ENCODE measurements around the gene HMGA1. TPM values are rescaled to one million over a fixed set of nuclear protein-coding genes. Genes with fewer than 3 reads are reported as not detected.

The HMGA1 gene
- total RNA-seq, 4 donors from 2014 or later, result 33.3 to 48.5 (median 41.9) TPM

DNA sequence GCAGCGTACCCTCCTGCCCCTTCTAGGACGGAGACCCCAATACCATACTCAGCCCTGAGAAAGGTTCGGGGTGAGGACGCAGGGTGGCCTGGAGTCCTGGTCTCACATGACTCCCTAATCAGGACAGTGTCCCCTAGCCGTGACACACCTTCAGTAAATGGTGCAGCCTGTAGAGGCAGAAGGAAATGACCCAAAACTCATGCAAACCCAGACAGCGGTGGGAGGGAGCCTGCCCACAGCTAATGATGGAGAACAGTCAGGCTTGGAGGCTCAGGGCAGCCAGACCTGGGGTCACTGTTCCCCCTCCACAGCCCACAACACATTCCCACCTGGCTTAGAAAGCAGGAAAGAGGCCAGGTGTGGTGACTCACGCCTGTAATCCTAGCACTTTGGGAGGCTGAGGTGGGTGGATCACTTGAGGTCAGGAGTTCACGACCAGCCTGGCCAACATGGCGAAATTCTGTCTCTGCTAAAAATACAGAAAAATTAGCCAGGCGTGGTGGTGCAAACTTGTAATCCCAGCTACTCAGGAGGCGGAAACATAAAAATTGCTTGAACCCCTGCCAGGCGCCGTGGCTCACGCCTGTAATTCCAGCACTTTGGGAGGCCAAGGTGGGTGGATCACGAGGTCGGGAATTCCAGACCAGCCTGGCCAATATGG is 8.8 kb upstream of the HMGA1 start:
- DNase-seq, result no peak
- H3K27me3 ChIP-seq, result no peaks in the 10 kb centered on the region
- WGBS, 2 donors, result 91 to 93% methylated on average over 16 of the region's 16 CpGs
- TF ChIP-seq CTCF (IDR thresholded peaks at IDR 0.05), result no peak
- no peak for TF ChIP-seq POLR2A (IDR thresholded peaks at IDR 0.05)
- H3K36me3 ChIP-seq, result no peaks in the 10 kb centered on the region
- no peaks in the 10 kb centered on the region for H3K9me3 ChIP-seq
- intact Hi-C loops (cut with DNase I), result no loop called here
- H3K27ac ChIP-seq, result no peak overlapping the region
- no peak overlapping the region for H3K4me3 ChIP-seq (replicated peaks in 1 of 3)
- H3K4me1 ChIP-seq, result peaks cover 6 to 12% of the 10 kb centered on the region in 2 donors

GRCh38 chr6:34229877-34230276 is 6.8 kb upstream of the HMGA1 start:
- 94 to 97% methylated on average over 8 of the region's 8 CpGs for WGBS, 2 donors
- DNase-seq, result no peak
- no peak overlapping the region for H3K4me3 ChIP-seq (replicated peaks in 1 of 3)
- no peaks in the 10 kb centered on the region for H3K27me3 ChIP-seq
- no peaks in the 10 kb centered on the region for H3K4me1 ChIP-seq
- H3K9me3 ChIP-seq, result no peaks in the 10 kb centered on the region
- intact Hi-C loops (cut with DNase I), result no loop called here
- no peak overlapping the region for H3K27ac ChIP-seq
- H3K36me3 ChIP-seq, result no peaks in the 10 kb centered on the region
- no peak for TF ChIP-seq CTCF (IDR thresholded peaks at IDR 0.05)
- TF ChIP-seq POLR2A (IDR thresholded peaks at IDR 0.05), result no peak

DNA sequence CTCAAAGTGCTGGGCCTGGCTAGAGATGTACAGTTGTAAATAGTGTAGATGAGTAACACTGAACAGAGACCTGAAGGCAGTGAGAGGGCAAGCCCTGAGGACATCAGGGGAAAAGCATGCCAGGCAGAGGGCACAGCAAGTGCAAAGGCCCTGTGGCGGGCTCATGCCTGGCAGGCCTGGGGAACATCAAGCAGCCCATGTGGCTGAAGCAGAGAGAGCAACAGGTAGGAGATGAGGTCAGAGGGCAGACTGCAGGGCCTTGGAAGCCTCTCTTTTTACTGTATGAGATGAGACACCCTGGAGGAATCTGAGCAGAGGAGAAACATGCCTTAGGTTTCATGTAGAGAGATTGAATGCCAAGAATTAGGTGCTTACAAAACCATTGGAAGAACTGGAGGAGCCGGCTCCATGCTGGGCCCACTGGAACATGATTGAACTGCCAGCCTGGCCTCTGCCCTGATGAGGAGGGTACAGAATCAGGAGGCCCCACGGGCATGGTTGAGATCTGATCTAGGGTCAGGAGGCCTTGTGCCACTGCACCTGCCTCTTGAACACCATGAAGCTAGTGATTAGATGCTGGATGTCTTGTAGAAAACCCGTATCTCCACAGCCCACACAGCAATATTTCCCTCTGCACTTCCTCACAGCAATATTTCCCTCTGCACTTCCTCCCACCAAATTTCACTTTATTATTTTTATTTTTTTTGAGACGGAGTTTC is 5.9 kb upstream of the HMGA1 start:
- Histone ChIP-seq H3K27me3 (no peaks in the 10 kb centered on the region), H3K27ac (no peak overlapping the region), H3K36me3 (no peaks in the 10 kb centered on the region), H3K4me1 (peaks cover 1 to 9% of the 10 kb centered on the region in 2 donors), H3K9me3 (no peaks in the 10 kb centered on the region), H3K4me3 (replicated peaks in 1 of 3) (no peak overlapping the region)
- no peak for DNase-seq
- intact Hi-C loops (cut with DNase I), result no loop called here
- no peak for TF ChIP-seq CTCF (IDR thresholded peaks at IDR 0.05)
- TF ChIP-seq POLR2A (IDR thresholded peaks at IDR 0.05), result no peak
- 89 to 95% methylated on average over 5 of the region's 5 CpGs for WGBS, 2 donors

DNA sequence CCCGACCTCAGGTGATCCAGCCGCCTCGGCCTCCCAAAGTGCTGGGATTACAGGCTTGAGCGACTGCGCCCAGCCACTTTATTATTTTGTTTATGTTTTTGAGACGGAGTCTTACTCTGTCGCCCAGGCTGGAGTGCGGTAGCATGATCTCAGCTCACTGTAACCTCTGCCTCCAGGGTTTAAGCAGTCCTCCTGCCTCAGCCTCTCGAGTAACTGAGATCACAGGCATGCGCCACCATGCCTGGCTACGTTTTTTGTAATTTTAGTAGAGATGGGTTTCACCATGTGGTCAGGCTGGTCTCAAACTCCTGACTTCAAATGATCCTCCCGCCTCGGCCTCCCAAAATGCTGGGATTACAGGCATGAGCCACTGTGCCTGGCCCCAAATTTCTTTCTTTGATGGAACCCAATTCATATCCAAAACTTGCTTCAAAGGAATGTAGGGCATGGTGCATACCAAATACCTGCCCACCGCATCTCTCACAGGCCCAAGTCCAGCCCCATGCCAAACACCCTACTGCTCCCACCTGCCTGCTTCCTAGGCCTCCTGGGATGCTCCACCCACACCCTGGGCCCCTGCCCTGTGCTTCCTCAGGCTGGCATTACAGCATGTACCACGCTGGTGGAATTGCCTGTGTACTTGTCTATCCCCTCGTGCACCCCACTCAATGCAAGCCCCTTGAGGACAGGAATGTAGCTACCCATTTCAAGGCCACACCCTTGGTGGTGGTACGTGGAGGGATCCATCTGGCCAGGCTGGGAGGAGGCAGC is 4.9 kb upstream of the HMGA1 start:
- Histone ChIP-seq H3K4me3 (replicated peaks in 1 of 3) (no peak overlapping the region), H3K9me3 (no peaks in the 10 kb centered on the region), H3K4me1 (peaks cover 8 to 16% of the 10 kb centered on the region in 2 donors), H3K27me3 (no peaks in the 10 kb centered on the region), H3K36me3 (no peaks in the 10 kb centered on the region), H3K27ac (no peak overlapping the region)
- WGBS, 2 donors, result 93 to 95% methylated on average over 16 to 17 of the region's 17 CpGs
- intact Hi-C loops (cut with DNase I), result no loop called here
- TF ChIP-seq POLR2A (IDR thresholded peaks at IDR 0.05) (no peak), CTCF (IDR thresholded peaks at IDR 0.05) (no peak)
- no peak for DNase-seq

Measured in thyroid gland (tissue), 4 donors.